Measurements from ENCODE around the gene RDM1. TPM values are rescaled to one million over a fixed set of nuclear protein-coding genes. Genes with fewer than 3 reads are reported as not detected.

Gene RDM1
- total RNA-seq, 4 donors from 2014 or later = not detected

- 87% methylated on average over 7 of the region's 7 CpGs for WGBS
- H3K9me3 ChIP-seq = no peaks in the 10 kb centered on the region
- H3K27me3 ChIP-seq = peaks cover 17% of the 10 kb centered on the region
- TF ChIP-seq EP300 (IDR thresholded peaks at IDR 0.05) (no peak), POLR2A (IDR thresholded peaks at IDR 0.05) (no peak), CTCF (IDR thresholded peaks at IDR 0.05) (no peak), POLR2AphosphoS5 (IDR thresholded peaks at IDR 0.05) (no peak)
- no peaks in the 10 kb centered on the region for H3K36me3 ChIP-seq
- no peak for DNase-seq (ENCODE audit: low spot score in 2 of 2)
- H3K4me1 ChIP-seq = no peaks in the 10 kb centered on the region
- H3K4me3 ChIP-seq = no peak overlapping the region
- H3K27ac ChIP-seq = no peak overlapping the region
Observed at GRCh38 chr17:35965272-35965671, 34.7 kb upstream of the RDM1 start.

GRCh38 chr17:35963663-35964062 is 33.1 kb upstream of the RDM1 start:
- DNase-seq (ENCODE audit: low spot score in 2 of 2) = no peak
- TF ChIP-seq EP300 (IDR thresholded peaks at IDR 0.05) (no peak), POLR2AphosphoS5 (IDR thresholded peaks at IDR 0.05) (no peak), POLR2A (IDR thresholded peaks at IDR 0.05) (no peak), CTCF (IDR thresholded peaks at IDR 0.05) (no peak)
- no peak overlapping the region for H3K27ac ChIP-seq
- WGBS = 75% methylated on average over 6 of the region's 6 CpGs
- no peaks in the 10 kb centered on the region for H3K36me3 ChIP-seq
- no peaks in the 10 kb centered on the region for H3K9me3 ChIP-seq
- H3K4me1 ChIP-seq = no peaks in the 10 kb centered on the region
- H3K27me3 ChIP-seq = peaks cover 29% of the 10 kb centered on the region
- no peak overlapping the region for H3K4me3 ChIP-seq

GRCh38 chr17:35953720-35954119 is 23.1 kb upstream of the RDM1 start:
- TF ChIP-seq POLR2A (IDR thresholded peaks at IDR 0.05) (no peak), POLR2AphosphoS5 (IDR thresholded peaks at IDR 0.05) (no peak), CTCF (IDR thresholded peaks at IDR 0.05) (no peak), EP300 (IDR thresholded peaks at IDR 0.05) (no peak)
- H3K27me3 ChIP-seq = peaks cover 7% of the 10 kb centered on the region
- WGBS = 61% methylated on average over 6 of the region's 7 CpGs
- DNase-seq (ENCODE audit: low spot score in 2 of 2) = no peak
- no peak overlapping the region for H3K27ac ChIP-seq
- H3K36me3 ChIP-seq = no peaks in the 10 kb centered on the region
- H3K4me1 ChIP-seq = no peaks in the 10 kb centered on the region
- H3K9me3 ChIP-seq = no peaks in the 10 kb centered on the region
- H3K4me3 ChIP-seq = no peak overlapping the region

GRCh38 chr17:35949401-35949800 is 18.8 kb upstream of the RDM1 start:
- no peaks in the 10 kb centered on the region for H3K27me3 ChIP-seq
- TF ChIP-seq POLR2A (IDR thresholded peaks at IDR 0.05) (no peak), CTCF (IDR thresholded peaks at IDR 0.05) (no peak), EP300 (IDR thresholded peaks at IDR 0.05) (no peak), POLR2AphosphoS5 (IDR thresholded peaks at IDR 0.05) (no peak)
- no peak overlapping the region for H3K27ac ChIP-seq
- no peaks in the 10 kb centered on the region for H3K9me3 ChIP-seq
- no peaks in the 10 kb centered on the region for H3K4me1 ChIP-seq
- 70% methylated on average over 3 of the region's 3 CpGs for WGBS
- no peak overlapping the region for H3K4me3 ChIP-seq
- no peaks in the 10 kb centered on the region for H3K36me3 ChIP-seq
- DNase-seq (ENCODE audit: low spot score in 2 of 2) = no peak

GRCh38 chr17:35948092-35948491 is 17.5 kb upstream of the RDM1 start:
- Histone ChIP-seq H3K9me3 (no peaks in the 10 kb centered on the region), H3K27me3 (peaks cover 11% of the 10 kb centered on the region), H3K4me1 (no peaks in the 10 kb centered on the region), H3K36me3 (no peaks in the 10 kb centered on the region), H3K27ac (no peak overlapping the region), H3K4me3 (no peak overlapping the region)
- TF ChIP-seq CTCF (IDR thresholded peaks at IDR 0.05) (no peak), POLR2A (IDR thresholded peaks at IDR 0.05) (no peak), POLR2AphosphoS5 (IDR thresholded peaks at IDR 0.05) (no peak), EP300 (IDR thresholded peaks at IDR 0.05) (no peak)
- DNase-seq (ENCODE audit: low spot score in 2 of 2) = no peak
- 88% methylated on average over 7 of the region's 7 CpGs for WGBS

Data from suprapubic skin (tissue), 4 donors.